SK-N-SH (cell line): Measurements from ENCODE around the gene HHIP.

Experiments
- ELF1 ChIP-seq: IDR thresholded peaks from 2 replicates; pipeline ENCODE4 v1.4.0; 2012
- EZH2phosphoT487 ChIP-seq: fragments of 200-600 bp; sonication (generic); IDR thresholded peaks from 2 replicates; pipeline ENCODE4 v1.6.1; 2017; ENCODE audit warnings: low read depth, mixed run types, mild to moderate bottlenecking, antibody characterized with exemption, moderate library complexity, borderline replicate concordance
- FOXM1 ChIP-seq: IDR thresholded peaks from 2 replicates; pipeline ENCODE4 v1.4.0; 2012; ENCODE audit warnings: low read depth, mild to moderate bottlenecking
- GABPA ChIP-seq: IDR thresholded peaks from 2 replicates; pipeline ENCODE4 v1.4.0; 2012; ENCODE audit warnings: low read depth, mild to moderate bottlenecking
- NFIC ChIP-seq: IDR thresholded peaks from 2 replicates; pipeline ENCODE4 v1.4.0; 2012; ENCODE audit warnings: borderline replicate concordance
- RFX5 ChIP-seq: IDR thresholded peaks from 2 replicates; pipeline ENCODE4 v1.6.1; 2012; ENCODE audit warnings: mild to moderate bottlenecking, improper control_type of control experiment, low read length
- SMC3 ChIP-seq: IDR thresholded peaks from 2 replicates; pipeline ENCODE4 v1.6.1; 2012; ENCODE audit warnings: low read depth, low read length, improper control_type of control experiment
- TCF12 ChIP-seq: IDR thresholded peaks from 2 replicates; pipeline ENCODE4 v1.4.0; 2012
- YY1 ChIP-seq: IDR thresholded peaks from 2 replicates; pipeline ENCODE4 v1.4.0; 2012; ENCODE audit warnings: low read depth, mild to moderate bottlenecking
- TF ChIP-seq, protein P1 (sequence below): IDR thresholded peaks from 2 replicates; pipeline ENCODE4 v1.6.1; 2012; ENCODE audit warnings: mild to moderate bottlenecking, low read depth, low read length, moderate library complexity
- TF ChIP-seq, protein P2 (sequence below): fragments of 200-600 bp; sonication (generic); IDR thresholded peaks from 2 replicates; pipeline ENCODE4 v1.6.1; 2017; ENCODE audit warnings: antibody characterized with exemption, mild to moderate bottlenecking, moderate library complexity
- TF ChIP-seq, protein P3 (sequence below): IDR thresholded peaks from 2 replicates; pipeline ENCODE4 v1.4.0; 2012; ENCODE audit warnings: low read depth

DNA sequence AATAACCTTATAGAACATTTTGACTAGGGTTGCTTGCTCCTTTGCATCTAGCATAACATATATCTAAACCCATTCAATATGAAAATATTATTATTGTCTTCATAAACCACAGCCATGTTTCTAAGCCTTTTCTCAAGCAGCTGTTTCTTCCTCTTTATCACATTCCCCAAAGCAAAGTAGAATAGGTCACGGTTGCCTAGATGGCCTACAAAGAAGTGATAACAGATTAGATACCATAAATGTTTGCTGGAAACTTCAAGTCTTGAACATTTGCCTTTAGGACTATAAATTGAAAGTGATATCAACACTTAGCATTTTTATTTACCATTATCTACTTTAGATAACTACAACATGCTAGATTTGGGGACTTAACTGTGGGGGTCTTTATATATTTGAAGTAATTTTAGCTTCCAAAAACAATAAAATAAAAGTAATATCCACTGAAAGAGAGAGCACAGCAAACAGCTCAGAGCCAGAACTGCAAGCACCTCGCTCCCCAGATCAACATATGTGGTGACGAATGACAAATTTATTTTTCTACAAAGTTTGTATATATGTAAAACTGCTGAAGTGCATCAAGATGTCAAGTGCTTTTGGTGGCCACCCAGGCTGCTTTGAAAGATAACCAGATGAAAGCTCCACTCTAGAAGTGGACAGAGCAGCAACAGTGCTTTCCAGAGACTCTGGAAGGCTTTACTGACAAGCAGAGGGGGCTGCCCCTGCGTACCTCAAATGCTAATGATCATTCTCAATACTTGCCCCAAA lies 8.0 kb downstream of the HHIP start:
- TF ChIP-seq TCF12 (no peak), RFX5 (no peak), EZH2phosphoT487 (no peak), FOXM1 (no peak), SMC3 (no peak), GABPA (no peak), NFIC (no peak), ELF1 (no peak), YY1 (no peak)
- TF ChIP-seq, protein P1, sequence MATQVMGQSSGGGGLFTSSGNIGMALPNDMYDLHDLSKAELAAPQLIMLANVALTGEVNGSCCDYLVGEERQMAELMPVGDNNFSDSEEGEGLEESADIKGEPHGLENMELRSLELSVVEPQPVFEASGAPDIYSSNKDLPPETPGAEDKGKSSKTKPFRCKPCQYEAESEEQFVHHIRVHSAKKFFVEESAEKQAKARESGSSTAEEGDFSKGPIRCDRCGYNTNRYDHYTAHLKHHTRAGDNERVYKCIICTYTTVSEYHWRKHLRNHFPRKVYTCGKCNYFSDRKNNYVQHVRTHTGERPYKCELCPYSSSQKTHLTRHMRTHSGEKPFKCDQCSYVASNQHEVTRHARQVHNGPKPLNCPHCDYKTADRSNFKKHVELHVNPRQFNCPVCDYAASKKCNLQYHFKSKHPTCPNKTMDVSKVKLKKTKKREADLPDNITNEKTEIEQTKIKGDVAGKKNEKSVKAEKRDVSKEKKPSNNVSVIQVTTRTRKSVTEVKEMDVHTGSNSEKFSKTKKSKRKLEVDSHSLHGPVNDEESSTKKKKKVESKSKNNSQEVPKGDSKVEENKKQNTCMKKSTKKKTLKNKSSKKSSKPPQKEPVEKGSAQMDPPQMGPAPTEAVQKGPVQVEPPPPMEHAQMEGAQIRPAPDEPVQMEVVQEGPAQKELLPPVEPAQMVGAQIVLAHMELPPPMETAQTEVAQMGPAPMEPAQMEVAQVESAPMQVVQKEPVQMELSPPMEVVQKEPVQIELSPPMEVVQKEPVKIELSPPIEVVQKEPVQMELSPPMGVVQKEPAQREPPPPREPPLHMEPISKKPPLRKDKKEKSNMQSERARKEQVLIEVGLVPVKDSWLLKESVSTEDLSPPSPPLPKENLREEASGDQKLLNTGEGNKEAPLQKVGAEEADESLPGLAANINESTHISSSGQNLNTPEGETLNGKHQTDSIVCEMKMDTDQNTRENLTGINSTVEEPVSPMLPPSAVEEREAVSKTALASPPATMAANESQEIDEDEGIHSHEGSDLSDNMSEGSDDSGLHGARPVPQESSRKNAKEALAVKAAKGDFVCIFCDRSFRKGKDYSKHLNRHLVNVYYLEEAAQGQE, result no peak
- TF ChIP-seq, protein P2, sequence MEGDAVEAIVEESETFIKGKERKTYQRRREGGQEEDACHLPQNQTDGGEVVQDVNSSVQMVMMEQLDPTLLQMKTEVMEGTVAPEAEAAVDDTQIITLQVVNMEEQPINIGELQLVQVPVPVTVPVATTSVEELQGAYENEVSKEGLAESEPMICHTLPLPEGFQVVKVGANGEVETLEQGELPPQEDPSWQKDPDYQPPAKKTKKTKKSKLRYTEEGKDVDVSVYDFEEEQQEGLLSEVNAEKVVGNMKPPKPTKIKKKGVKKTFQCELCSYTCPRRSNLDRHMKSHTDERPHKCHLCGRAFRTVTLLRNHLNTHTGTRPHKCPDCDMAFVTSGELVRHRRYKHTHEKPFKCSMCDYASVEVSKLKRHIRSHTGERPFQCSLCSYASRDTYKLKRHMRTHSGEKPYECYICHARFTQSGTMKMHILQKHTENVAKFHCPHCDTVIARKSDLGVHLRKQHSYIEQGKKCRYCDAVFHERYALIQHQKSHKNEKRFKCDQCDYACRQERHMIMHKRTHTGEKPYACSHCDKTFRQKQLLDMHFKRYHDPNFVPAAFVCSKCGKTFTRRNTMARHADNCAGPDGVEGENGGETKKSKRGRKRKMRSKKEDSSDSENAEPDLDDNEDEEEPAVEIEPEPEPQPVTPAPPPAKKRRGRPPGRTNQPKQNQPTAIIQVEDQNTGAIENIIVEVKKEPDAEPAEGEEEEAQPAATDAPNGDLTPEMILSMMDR, result no peak
- TF ChIP-seq, protein P3, sequence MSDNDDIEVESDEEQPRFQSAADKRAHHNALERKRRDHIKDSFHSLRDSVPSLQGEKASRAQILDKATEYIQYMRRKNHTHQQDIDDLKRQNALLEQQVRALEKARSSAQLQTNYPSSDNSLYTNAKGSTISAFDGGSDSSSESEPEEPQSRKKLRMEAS, result no peak
